NCI-H345 treated with DMSO at 0.1 percent for 48 hours (cell line): ENCODE results near the gene DNHD1.

Source experiments
- DNase-seq: peaks from one replicate; lab custom pipeline; 2025; ENCODE audit not compliant: unreplicated experiment; lab: John Stamatoyannopoulos, UW

DNHD1 gene

DNA sequence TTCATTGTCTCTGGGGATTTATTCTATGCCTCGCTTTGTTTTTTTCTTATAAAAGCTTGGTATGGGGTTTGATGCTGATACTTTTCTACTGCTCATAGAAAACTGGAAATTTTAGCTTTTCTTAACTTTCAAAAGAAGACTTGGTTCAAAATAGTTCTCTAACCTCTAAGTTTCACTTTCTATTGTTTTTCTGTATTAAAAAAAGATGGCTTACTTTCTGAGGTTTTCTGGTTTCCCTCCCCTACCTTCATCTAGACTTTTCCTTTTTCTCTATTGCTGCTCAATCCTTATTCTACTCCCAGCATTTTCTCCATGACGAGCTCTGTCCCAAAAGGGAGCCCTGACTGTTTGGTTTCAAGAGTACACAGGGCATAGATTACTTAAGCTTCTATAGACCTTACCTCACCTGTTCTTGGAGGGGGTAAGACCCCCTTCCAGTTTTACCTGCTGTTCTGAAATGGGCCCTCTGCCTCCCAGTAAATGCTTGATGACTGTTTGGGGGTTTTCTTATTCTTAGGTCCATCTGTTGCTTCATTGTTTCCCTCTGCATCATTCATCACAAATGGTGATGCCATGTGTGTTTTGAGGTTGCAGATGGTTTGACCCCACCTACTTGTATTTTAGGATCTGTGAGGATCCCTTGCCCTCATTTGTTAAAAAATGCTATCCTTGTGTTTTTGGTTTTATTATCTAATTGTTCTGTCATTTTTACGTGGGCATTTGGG lies 29.5 kb downstream of the DNHD1 start:
- no peak for DNase-seq

DNA sequence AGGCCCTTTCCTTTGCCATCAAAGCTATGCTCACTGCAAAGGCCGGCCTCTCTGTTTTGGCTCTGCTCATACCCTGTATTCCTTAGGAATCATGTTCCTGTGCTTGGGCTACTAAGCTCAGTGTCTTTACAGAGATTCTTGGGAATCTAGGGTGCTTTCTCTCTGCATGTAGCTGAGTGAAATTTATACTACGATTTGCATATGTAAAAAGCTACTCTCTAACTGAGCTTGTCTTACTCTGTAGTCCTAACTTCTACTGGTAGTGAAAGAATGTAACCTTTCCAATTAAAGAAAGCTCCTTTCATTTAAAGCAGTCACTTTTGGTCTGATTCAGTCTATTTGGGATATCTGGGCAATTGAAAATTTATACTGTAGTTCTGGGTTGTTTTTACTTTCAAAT lies 32.2 kb downstream of the DNHD1 start:
- no peak for DNase-seq

DNA sequence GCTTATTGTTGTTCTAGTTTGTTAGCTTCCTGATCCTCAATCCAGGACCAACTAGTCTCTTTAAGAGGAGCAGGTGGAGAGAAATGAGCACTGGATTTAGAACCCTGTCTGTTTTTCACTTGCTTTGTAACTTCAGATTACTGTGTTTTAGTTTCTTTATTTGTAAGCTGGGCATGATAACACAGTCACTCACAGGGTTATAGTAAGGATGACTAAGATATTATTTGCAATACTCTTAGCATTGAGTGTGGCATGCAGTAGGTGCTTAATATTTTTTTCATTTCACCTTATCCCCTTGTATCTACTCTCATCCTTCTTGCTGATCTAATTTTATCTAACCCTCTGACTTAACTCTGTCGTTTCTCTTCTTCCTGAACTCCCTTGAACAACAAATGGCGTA lies 33.8 kb downstream of the DNHD1 start:
- DNase-seq, result no peak

DNA sequence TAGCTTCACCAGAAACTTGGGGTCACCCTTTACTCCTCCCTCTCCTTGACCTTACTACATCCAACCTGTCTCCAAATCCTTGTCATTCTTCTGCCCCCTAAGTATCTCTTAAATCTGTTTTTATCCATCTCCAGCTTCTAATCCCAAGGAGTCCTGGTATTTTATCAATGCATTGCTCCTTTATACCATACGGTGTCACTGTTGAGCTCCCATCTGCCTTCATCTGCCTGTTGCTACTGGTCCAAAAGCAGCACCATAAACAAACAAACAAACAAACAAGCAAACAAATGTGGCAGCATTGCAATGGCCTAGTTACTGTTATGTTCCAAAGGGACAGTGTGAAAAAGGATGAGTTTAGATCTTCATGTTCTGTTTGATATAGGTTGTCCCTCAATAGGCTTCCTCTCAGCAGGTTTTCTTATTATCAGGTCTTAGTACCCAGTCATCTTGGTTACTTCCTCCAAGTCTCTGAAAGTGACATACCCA lies 34.2 kb downstream of the DNHD1 start:
- peak; percentile 13 for DNase-seq

DNA sequence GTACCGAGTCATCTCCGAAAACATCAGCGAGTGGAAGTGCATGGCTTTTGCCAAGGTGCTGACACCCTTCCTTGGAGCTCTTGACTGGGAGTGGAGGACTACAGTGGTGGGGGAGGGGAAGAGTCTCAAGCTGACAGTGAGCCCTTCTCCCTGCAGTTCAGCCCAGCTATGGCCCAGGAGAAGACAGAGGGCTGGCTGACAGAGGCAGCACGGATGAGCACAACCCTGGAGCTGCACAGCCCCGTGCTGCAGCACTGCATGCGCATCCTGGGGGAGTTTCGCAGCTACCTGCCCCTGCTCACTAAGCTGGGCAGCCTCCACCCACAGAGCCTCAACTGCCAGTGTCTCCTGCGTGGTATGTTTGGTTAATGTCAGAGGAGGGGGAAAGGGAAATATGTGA lies 41.4 kb downstream of the DNHD1 start:
- no peak for DNase-seq

DNA sequence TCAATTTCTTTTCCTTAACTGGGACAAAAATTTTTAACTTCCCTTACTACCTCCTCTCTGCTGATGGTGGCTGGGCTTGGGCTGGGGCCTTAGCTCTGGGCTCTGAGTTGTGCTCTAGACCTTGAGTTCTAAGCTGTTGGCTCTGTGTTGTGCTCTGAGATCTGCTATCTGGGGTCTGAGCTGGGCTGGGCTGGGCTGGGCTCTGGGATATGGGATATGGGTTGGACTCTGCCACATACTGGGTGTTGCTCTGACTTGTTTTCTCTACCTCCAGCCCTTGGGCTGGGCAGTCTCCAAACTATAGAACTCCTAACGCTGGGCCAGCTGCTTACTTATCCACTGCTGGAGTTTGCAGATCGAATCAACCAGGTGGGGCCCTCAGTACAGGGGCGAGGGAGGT lies 41.9 kb downstream of the DNHD1 start:
- DNase-seq, result no peak

DNA sequence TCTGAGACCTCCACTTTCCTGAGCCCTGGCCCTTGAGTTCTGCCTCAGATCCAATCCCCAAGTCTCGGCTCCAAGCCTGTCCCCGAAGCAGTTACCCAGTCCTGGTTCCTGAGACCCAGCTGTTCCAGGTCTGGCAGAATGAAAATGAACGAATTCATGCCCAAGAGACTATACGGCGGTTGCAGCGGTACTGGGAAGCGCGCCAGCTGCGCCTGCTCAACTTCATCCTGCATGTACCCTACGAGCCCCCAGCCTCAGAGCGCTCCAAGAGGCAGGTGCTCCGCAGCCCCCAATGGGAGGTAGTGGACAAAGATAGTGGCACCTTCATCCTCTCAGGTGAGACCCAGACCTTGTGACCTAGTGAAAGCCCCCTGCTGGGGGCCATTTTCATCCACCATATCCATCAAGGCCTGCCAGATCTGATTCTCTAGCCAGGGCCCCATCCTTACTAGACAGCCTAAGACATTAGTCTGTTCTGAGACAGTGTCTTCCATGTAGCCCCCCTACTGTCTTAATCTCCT lies 42.7 kb downstream of the DNHD1 start:
- DNase-seq, result no peak

DNA sequence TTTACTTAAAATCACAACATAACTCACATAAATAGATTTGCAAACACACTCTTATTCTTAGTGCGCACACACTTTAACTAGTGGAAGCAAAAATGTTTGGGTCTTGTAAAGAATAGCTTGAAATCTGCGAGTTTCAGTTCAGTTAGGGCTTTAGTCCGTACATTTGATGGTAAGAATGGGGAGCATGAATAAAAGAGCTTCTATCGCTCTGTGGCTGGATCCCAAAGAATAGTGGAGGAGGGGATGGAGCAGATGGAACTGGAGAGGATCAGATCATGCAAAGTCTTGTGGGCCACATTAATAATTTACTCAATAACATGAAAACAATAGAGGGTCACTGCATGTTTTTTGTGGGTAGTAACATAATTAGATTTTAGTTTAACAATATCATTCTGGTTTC lies 44.3 kb downstream of the DNHD1 start:
- no peak for DNase-seq

DNA sequence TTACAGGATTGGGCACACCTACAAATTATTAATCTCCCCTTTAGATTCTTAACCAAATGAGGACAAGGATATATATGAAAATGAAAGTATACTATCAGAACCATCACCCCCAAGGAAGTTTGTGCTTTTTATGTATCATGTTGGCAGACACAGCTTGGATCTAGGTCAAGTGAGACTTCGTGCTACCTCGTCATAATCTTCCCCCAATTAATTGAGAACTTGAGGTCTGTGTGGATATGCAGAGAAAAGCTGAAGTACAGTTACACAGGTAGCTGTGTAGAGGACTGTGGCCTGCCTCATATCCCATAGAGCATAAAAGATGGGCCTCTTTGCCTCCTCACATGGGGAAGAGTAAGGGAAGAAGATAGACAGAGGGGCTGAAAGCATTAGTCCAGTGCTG lies 45.6 kb downstream of the DNHD1 start:
- no peak for DNase-seq

DNA sequence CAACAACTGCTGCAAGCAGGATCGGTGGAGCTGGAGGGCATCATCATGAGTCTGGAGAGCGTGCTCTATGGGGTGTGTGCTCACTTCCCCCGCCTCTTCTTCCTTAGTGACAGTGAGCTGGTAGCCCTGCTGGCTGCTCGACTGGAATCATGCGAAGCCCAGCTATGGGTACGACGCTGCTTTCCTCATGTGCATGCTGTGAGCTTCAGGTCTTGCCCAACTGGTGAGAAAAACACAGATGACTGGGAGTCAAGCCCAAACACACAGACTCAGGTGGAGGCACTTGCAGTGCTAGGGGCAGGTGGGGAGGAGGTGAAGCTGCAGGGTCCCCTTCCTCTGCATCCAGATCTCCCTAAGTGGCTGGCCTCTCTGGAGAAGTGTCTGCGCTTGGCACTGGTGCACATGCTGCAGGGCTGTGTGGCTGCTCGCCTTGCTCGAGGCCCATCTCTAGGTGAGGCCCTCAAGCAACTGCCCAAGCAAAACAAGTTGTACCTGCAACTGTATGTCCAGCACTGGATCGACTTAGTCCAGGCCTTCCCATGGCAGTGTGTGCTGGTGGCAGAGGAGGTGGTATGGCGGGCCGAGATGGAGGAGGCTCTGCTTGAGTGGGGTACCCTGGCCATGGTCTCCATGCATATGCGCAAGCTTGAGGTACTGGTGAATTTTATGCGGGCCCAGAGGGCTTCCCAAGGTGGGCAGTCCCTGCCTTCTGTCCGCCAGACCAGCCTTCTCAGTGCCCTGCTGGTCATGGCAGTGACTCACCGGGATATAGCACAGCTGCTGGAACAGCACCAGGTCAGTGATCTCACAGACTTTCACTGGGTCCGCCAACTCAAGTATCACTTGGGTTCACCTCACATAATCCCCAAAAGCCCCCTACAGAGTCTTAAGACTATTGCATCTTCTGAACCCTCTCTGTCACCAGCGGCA lies 48.1 kb downstream of the DNHD1 start:
- no peak for DNase-seq

DNA sequence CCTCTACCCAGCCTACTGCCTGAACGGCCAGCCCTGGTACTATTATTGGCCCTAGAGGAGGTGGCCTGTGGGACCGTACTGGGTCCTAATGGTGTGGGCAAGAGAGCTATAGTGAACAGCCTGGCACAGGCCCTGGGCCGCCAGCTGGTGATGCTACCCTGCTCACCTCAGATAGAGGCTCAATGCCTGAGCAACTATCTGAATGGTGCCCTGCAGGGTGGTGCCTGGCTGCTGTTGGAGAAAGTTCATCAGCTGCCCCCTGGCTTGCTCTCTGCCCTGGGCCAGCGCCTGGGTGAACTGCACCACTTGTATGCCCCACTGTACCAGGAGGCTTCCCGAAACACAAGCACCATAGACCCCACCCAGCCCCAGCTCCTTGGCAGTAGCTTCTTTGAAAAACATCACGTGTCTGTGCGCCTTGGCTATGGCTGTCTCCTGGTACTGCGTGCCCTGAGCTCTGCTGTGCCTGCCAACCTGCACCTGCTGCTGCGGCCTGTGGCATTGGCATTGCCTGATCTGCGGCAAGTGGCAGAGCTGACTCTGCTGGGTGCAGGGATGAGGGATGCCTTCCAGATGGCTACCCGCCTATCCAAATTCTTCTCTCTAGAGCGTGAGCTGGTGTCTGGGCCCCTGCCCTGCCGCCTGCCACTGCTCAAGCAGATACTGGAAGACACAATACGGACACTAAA lies 49.0 kb downstream of the DNHD1 start:
- DNase-seq, result no peak

DNA sequence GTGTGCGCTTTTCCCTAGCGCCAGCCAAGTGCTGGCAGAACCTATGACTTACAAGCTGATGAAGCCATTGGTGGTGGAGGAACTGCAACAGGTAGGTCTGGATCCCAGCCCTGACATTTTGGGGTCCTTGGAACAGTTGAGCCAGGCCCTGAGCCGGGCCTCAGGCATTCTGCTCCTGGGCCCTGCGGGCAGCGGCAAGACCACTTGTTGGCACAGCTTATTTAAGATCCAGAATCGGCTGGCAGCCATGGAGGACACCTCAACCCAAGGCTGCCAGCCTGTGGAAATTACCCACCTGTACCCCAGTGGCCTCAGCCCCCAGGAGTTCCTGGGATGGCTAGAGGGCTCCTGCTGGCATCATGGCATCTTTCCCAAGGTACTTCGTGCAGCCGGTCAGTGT lies 49.7 kb downstream of the DNHD1 start:
- no peak for DNase-seq

DNA sequence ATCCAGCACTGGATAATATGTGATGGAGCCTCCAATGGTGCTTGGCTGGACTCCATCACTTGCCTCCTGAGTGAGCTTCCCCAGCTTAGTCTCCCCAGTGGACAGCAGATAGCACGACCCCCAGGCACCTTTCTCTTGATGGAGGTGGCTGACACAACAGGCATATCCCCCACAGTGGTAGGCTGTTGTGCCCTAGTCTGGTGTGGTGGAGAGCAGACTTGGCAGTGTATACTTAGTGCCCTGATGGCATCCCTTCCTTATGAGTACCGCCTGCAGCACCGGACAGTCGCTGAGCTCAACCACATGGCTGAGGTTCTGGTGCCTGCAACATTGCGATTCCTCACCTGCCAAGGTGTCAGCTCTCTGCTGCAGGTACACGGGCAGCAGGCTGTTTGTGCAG lies 50.1 kb downstream of the DNHD1 start:
- no peak for DNase-seq

DNA sequence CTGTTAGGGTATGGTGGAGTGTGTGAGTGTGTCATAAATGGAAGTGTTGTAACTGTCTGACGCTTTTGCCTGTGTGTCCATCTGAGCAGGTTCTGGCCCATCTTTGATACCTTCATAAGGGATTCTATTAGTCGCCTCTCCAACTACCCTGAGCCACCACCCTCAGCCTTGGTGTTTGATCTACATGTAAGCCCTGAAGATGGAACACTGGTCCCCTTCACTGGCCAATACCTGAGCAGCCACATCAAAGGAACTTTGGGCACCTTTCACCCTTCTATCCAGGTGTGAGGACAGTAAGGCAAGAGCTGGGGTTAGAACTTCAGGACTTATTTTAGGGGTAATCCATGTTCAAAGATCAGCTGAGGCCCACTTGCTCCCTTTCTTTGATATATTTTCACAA lies 51.0 kb downstream of the DNHD1 start:
- no peak for DNase-seq

DNA sequence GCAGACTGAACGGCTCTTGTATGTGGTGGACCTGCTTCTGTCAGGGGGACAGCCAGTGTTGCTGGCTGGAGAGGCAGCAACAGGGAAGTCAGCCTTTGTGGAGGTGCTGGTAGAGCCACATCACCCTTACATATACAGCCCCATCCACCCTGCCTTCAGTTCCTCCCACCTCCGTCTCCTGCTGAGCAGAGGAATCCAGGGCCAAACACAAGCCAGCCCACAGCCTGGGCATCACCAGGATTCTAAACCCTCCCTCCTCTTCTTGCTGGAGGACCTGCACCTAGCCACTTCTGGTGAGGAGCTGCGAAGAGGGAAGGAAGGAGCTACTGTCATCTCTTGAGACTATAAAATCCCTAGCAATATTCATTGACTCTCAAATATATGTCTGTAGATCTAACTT lies 51.6 kb downstream of the DNHD1 start:
- no peak for DNase-seq

DNA sequence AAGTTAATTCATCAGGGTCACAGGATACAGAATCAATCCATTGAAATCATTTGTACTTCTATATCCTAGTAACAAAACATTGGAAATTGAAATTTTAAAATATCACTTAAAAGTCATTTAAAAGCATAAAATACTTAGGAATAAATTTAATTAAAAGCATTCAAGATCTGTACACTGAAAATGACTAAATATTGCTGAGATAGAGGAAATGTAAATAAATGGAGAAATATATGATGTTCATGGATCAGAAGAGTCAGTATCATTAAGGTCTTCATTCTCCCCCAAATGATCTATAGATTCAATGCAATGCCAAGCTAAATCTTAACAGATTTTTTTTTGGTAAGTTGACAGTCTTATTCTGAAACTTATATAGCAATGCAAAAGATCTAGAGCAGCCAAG lies 56.6 kb downstream of the DNHD1 start:
- no peak for DNase-seq

DNA sequence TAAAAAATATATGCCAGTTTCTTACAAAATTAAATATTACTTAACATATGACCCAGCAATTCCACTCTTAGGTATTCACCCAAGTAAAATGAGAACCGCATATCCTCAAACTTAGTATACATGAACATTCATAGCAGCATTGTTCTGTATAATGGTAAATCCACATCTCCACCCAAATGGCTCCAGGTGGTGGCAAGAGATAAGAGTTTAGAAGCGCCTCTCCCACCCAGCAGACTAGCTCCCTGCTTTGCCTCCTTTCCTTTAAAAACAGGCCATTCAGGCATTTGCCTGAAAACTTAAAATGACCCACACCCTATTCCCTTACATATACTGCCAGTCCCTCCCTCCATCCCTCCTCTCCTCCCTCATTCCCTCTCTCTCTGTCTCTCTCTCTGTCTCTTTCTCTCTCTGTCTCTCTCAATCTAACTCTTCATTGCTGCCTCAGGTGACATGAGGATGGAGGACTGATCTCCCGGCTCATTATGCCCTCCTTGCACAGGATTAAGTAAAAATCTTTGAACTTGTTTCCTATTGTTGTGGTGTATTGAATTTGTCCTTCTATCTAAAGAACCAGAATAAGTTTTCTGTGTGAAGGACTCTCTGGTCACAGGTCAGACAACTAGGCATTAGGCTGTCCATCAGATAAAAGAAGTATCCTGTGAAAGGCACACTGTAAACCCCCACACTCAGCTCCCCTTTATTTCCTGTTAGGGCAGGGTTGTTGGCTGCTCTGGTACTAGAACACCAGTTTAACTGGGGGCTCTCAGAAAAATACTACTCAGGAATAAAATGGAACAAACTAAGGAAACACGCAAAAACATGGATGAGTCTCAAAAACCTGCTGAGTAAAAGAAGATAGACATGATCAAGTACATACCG lies 58.0 kb downstream of the DNHD1 start:
- no peak for DNase-seq

DNA sequence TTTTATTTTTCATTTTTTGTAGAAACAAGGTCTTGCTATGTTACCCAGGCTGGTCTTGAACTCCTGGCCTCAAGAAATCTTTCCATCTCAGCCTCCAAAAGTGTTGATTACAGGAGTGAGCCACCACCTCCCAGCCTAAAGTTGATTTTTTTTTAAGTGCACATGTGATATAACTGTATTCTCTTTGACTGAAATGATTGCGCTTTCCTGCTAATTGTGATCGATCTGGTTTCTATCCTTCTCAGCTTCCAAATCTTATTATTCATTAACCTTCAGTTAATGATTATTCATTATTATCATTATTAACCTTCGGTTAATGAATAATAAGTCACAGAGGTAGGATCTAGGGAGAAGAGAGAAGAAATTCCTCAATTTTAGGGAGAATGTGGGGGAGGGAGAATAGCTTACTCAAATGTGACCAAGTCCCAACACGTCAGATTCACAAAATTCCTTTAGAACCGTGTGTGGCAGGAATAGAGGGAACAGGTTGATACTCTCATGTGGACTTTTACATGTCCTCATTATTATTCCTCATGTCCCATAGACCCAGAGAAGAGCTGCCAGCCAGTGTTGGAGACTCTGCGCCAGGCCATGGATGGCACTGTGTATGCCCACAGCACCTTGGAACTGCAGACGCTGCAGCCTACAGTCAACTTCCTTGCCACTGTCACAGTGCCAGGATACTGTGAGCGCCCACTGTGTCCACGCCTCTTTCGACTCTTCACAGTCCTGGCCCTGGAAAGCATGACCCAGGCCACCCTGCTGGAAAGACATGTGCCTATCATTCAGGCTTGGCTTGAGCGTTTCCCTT lies 59.3 kb downstream of the DNHD1 start:
- no peak for DNase-seq

DNA sequence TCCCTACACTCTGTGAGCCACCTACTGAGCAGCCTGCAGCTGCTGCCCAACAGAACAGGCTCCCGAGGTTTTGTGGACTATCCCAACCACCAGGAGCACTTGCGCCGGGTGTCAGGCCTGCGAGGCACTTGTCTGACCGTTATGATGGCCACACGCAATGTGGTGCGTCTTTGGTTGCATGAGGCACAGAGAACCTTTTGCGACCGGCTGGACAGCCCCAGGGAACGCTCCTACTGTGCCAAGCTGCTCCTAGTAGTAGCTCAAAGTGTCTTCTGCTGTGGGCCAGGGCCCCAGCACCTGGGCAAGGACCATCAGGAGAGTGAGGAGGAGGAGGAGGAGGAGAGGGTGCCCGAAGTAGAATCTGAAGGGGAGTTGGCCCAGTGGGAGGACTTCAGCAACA lies 60.0 kb downstream of the DNHD1 start:
- no peak for DNase-seq
